ENCODE data around the gene RFTN1.

RFTN1 gene

DNA sequence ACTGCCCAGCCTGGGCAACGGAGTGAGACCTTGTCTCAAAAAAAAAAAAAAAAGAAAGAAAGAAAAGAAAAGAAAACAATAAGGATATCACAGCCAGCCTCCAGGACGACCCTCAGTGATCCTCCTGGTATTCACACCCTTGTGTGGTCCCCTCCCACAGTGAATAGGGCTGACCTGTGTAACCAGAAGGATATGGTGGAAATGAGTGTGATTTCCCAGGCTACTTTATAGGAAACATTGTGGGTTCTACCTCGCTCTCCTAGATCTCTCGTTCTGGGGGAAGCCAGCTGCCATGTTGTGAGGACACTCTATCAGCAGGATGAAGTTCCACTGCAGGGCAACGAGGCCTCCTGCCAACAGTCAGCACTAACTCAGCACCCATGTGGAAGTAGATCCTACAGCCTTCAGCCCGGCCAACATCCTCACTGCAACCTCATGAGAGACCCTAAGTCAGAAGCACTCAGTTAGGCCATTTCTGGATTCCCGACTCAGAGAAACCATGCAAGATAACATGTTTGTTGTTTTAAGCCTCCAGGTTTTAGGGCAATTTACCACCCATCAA, 11.1 kb downstream of the RFTN1 start:
- no peak for DNase-seq (ENCODE audit: extremely low spot score)
- TF ChIP-seq ZNF384 (IDR thresholded peaks at IDR 0.05), result no peak
- no peak for TF ChIP-seq TARDBP (IDR thresholded peaks at IDR 0.05)
- TF ChIP-seq L3MBTL2 (conservative IDR thresholded peaks at IDR 0.05), result no peak
- no peak for TF ChIP-seq PKNOX1 (IDR thresholded peaks at IDR 0.05)
- no peak for TF ChIP-seq SUZ12 (IDR thresholded peaks at IDR 0.05)
- no peak for TF ChIP-seq FOXM1 (IDR thresholded peaks at IDR 0.05; ENCODE audit: borderline replicate concordance)
- TF ChIP-seq LEF1 (IDR thresholded peaks at IDR 0.05; ENCODE audit: borderline replicate concordance), result no peak
- TF ChIP-seq CTBP1 (IDR thresholded peaks at IDR 0.05; ENCODE audit: borderline replicate concordance), result no peak
- no peak for TF ChIP-seq ARNT (IDR thresholded peaks at IDR 0.05)
- no peak for TF ChIP-seq NFRKB (IDR thresholded peaks at IDR 0.05)
- CTCF ChIA-PET, result interaction anchor here (0.7 kb wide), 1 partner anchor 15 kb away, joined by 4 read pairs; no protein-coding TSS in a partner anchor
- POLR2A ChIA-PET, result no interaction called here

GRCh38 chr3:16501376-16501775, 12.1 kb downstream of the RFTN1 start:
- POLR2A ChIA-PET, result no interaction called here
- DNase-seq (ENCODE audit: extremely low spot score), result no peak
- no peak for TF ChIP-seq SP1 (IDR thresholded peaks at IDR 0.05)
- no peak for TF ChIP-seq PKNOX1 (IDR thresholded peaks at IDR 0.05)
- no peak for TF ChIP-seq ELF4 (IDR thresholded peaks at IDR 0.05)
- TF ChIP-seq TARDBP (IDR thresholded peaks at IDR 0.05), result no peak
- TF ChIP-seq BHLHE40 (IDR thresholded peaks at IDR 0.05; ENCODE audit: borderline replicate concordance), result no peak
- TF ChIP-seq LEF1 (IDR thresholded peaks at IDR 0.05; ENCODE audit: borderline replicate concordance), result no peak
- no peak for TF ChIP-seq ARNT (IDR thresholded peaks at IDR 0.05)
- CTCF ChIA-PET, result no interaction called here

GRCh38 chr3:16500911-16501310, 12.6 kb downstream of the RFTN1 start:
- ChIA-PET CTCF (no interaction called here), POLR2A (no interaction called here)
- no peak for DNase-seq (ENCODE audit: extremely low spot score)
- no peak for TF ChIP-seq ZNF384 (IDR thresholded peaks at IDR 0.05)

DNA sequence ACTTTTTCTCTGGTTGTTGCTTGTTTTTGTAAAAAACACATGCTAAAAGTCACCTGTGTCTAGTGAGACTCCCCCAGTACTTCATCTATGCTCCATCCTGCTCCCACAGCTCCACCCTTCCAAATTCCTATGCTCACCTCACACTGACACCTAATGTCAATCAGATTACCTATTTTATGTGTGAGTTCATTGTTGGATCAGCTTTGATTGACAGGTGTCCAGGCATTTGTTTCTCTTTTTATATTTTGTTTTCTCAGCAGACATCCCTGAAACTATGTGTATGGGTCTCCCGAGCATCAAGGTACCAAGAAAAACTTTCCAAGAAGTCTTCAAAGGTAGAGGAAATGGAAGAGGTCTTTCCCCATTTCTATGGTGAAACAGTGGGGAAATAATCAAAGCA, 13.4 kb downstream of the RFTN1 start:
- no peak for DNase-seq (ENCODE audit: extremely low spot score)
- CTCF ChIA-PET, result no interaction called here
- TF ChIP-seq PKNOX1 (IDR thresholded peaks at IDR 0.05), result peak; percentile 84
- TF ChIP-seq ARNT (IDR thresholded peaks at IDR 0.05), result no peak
- POLR2A ChIA-PET, result no interaction called here

- POLR2A ChIA-PET, result no interaction called here
- no peak for DNase-seq (ENCODE audit: extremely low spot score)
- no peak for TF ChIP-seq NFRKB (IDR thresholded peaks at IDR 0.05)
- TF ChIP-seq ZNF384 (IDR thresholded peaks at IDR 0.05), result no peak
- no peak for TF ChIP-seq TARDBP (IDR thresholded peaks at IDR 0.05)
- TF ChIP-seq ELF4 (IDR thresholded peaks at IDR 0.05), result no peak
- no peak for TF ChIP-seq PKNOX1 (IDR thresholded peaks at IDR 0.05)
- no peak for TF ChIP-seq LEF1 (IDR thresholded peaks at IDR 0.05; ENCODE audit: borderline replicate concordance)
- no peak for TF ChIP-seq FOXA1 (IDR thresholded peaks at IDR 0.05)
- no peak for TF ChIP-seq SUZ12 (IDR thresholded peaks at IDR 0.05)
- no peak for TF ChIP-seq L3MBTL2 (conservative IDR thresholded peaks at IDR 0.05)
- no peak for TF ChIP-seq FOXM1 (IDR thresholded peaks at IDR 0.05; ENCODE audit: borderline replicate concordance)
- TF ChIP-seq BHLHE40 (IDR thresholded peaks at IDR 0.05; ENCODE audit: borderline replicate concordance), result no peak
- TF ChIP-seq CTBP1 (IDR thresholded peaks at IDR 0.05; ENCODE audit: borderline replicate concordance), result no peak
- TF ChIP-seq SP1 (IDR thresholded peaks at IDR 0.05), result no peak
- no peak for TF ChIP-seq HDGF (IDR thresholded peaks at IDR 0.05; ENCODE audit: borderline replicate concordance)
- no peak for TF ChIP-seq ARNT (IDR thresholded peaks at IDR 0.05)
- CTCF ChIA-PET, result no interaction called here
These were observed 14.1 kb downstream of the RFTN1 start for GRCh38 chr3:16499351-16499750.

GRCh38 chr3:16498130-16498890, 15.2 kb downstream of the RFTN1 start:
- no peak for DNase-seq (ENCODE audit: extremely low spot score)
- TF ChIP-seq FOXK2 (IDR thresholded peaks at IDR 0.05), result no peak
- TF ChIP-seq NFRKB (IDR thresholded peaks at IDR 0.05), result no peak
- TF ChIP-seq ELF4 (IDR thresholded peaks at IDR 0.05), result no peak
- TF ChIP-seq ARNT (IDR thresholded peaks at IDR 0.05), result no peak
- no peak for TF ChIP-seq SP1 (IDR thresholded peaks at IDR 0.05)
- no peak for TF ChIP-seq BHLHE40 (IDR thresholded peaks at IDR 0.05; ENCODE audit: borderline replicate concordance)
- POLR2A ChIA-PET, result no interaction called here
- CTCF ChIA-PET, result interaction anchor here (1.4 kb wide), 1 partner anchor 18 kb away, joined by 4 read pairs; no protein-coding TSS in a partner anchor

Measured in HEK293T (cell line).